ENCODE data around the gene SOAT2. TPM values are rescaled to one million over a fixed set of nuclear protein-coding genes. Genes with fewer than 3 reads are reported as not detected.

SOAT2 gene
- total RNA-seq, 6 experiments from 2014 or later = 0.12 to 0.34 (median 0.18) TPM

GRCh38 chr12:53057816-53058500, 45.3 kb upstream of the SOAT2 start:
- Mint-ChIP-seq H3K4me1 (ENCODE audit: low read depth) (peaks cover 25% of the 10 kb centered on the region), H3K27me3 (ENCODE audit: insufficient read depth) (peaks cover 22% of the 10 kb centered on the region), H3K36me3 (ENCODE audit: low read depth) (peaks cover 7% of the 10 kb centered on the region), H3K9me3 (no peaks in the 10 kb centered on the region), H3K27ac (no peak overlapping the region), H3K4me3 (no peak overlapping the region)
- DNase-seq = no peak
- TF ChIP-seq CTCF (IDR thresholded peaks at IDR 0.05) = no peak

GRCh38 chr12:53058674-53059433, 44.4 kb upstream of the SOAT2 start:
- H3K9me3 Mint-ChIP-seq = no peaks in the 10 kb centered on the region

GRCh38 chr12:53059434-53060063, 43.7 kb upstream of the SOAT2 start:
- DNase-seq = no peak
- H3K9me3 Mint-ChIP-seq = no peaks in the 10 kb centered on the region
- H3K4me3 Mint-ChIP-seq = peak overlapping the region; percentile 46; the same call in 1 of the 2 replicates
- no peak for TF ChIP-seq CTCF (IDR thresholded peaks at IDR 0.05)
- H3K27me3 Mint-ChIP-seq (ENCODE audit: insufficient read depth) = peaks cover 31% of the 10 kb centered on the region
- H3K36me3 Mint-ChIP-seq (ENCODE audit: low read depth) = peaks cover 7% of the 10 kb centered on the region
- H3K27ac Mint-ChIP-seq = 0 out of 2 replicates have a peak overlapping the region, but pooled peaks have one; percentile 11
- H3K4me1 Mint-ChIP-seq (ENCODE audit: low read depth) = peaks cover 24% of the 10 kb centered on the region

More at GRCh38 chr12:53058674-53059433, 44.4 kb upstream of the SOAT2 start:
- TF ChIP-seq CTCF (IDR thresholded peaks at IDR 0.05) = no peak
- peaks cover 22% of the 10 kb centered on the region for H3K4me1 Mint-ChIP-seq (ENCODE audit: low read depth)
- no peak overlapping the region for H3K27ac Mint-ChIP-seq
- peaks cover 25% of the 10 kb centered on the region for H3K27me3 Mint-ChIP-seq (ENCODE audit: insufficient read depth)
- DNase-seq = no peak
- peaks cover 7% of the 10 kb centered on the region for H3K36me3 Mint-ChIP-seq (ENCODE audit: low read depth)
- H3K4me3 Mint-ChIP-seq = no peak overlapping the region

GRCh38 chr12:53060064-53060720, 43.1 kb upstream of the SOAT2 start:
- H3K4me1 Mint-ChIP-seq (ENCODE audit: low read depth) = peaks cover 30% of the 10 kb centered on the region

More at GRCh38 chr12:53060064-53060720, 43.1 kb upstream of the SOAT2 start:
- Mint-ChIP-seq H3K27me3 (ENCODE audit: insufficient read depth) (peaks cover 31% of the 10 kb centered on the region), H3K27ac (peak overlapping the region; percentile 11; the same call in 1 of the 2 replicates), H3K4me3 (peak overlapping the region; percentile 46; the same call in 1 of the 2 replicates), H3K9me3 (no peaks in the 10 kb centered on the region), H3K36me3 (ENCODE audit: low read depth) (peaks cover 4% of the 10 kb centered on the region)
- no peak for TF ChIP-seq CTCF (IDR thresholded peaks at IDR 0.05)
- no peak for DNase-seq

Measured in HFFc6 (cell line).